Breast epithelium (tissue), 4 donors: ENCODE measurements around the gene AKAP8L. TPM values are rescaled to one million over a fixed set of nuclear protein-coding genes. Genes with fewer than 3 reads are reported as not detected.

Experiments
- DNase-seq, 2 donors: peaks; one replicate each; pipeline ENCODE4 v3.0.0-alpha.2; 2019; ENCODE audit warnings: low spot score in 2 of 2
- H3K27ac ChIP-seq, 2 donors: fragments of 200-600 bp; sonication (generic) in 1 of 2; one replicate each; pipeline ENCODE4 v1.5.1; 2016 to 2019; ENCODE audit warnings: mild to moderate bottlenecking in 1 of 2
- H3K27me3 ChIP-seq, 2 donors: fragments of 200-600 bp; sonication (generic) in 1 of 2; one replicate each; pipeline versions ENCODE4 v1.5.1 to v1.6.0; 2017 to 2019; ENCODE audit warnings: control low read depth in 1 of 2, mild to moderate bottlenecking in 1 of 2
- H3K36me3 ChIP-seq: fragments of 200-600 bp; one replicate; pipeline ENCODE4 v1.5.1; 2019
- H3K4me1 ChIP-seq, 2 donors: fragments of 200-600 bp; sonication (generic); one replicate each; pipeline ENCODE4 v1.5.1; 2016 to 2019; ENCODE audit warnings: control low read depth in 1 of 2
- H3K4me3 ChIP-seq, 3 donors: fragments of 200-600 bp; sonication (generic); 1 replicate in 2 of 3; 2 replicates in 1 of 3; pipeline ENCODE4 v1.5.1; 2016 to 2019; ENCODE audit warnings: mild to moderate bottlenecking in 3 of 3, moderate library complexity in 2 of 3
- H3K9me3 ChIP-seq, 2 donors: fragments of 200-600 bp; sonication (generic) in 1 of 2; one replicate each; pipeline ENCODE4 v1.5.1; 2016 to 2019; ENCODE audit warnings: control low read depth in 1 of 2
- CTCF ChIP-seq, 3 donors: fragments of 450-650 bp; IDR thresholded peaks; one replicate each; pipeline ENCODE4 v1.5.1; 2016 to 2017; ENCODE audit warnings: antibody characterized with exemption in 3 of 3, mild to moderate bottlenecking in 3 of 3, moderate library complexity in 3 of 3
- POLR2A ChIP-seq: fragments of 450-650 bp; IDR thresholded peaks from one replicate; pipeline ENCODE4 v1.6.1; 2016; ENCODE audit warnings: antibody characterized with exemption, mild to moderate bottlenecking, moderate library complexity
- POLR2AphosphoS5 ChIP-seq, 3 donors: sonication (generic); formaldehyde crosslinking; IDR thresholded peaks; one replicate each; pipeline ENCODE4 v1.6.1; 2017; ENCODE audit warnings: antibody characterized with exemption in 3 of 3
- intact Hi-C: fragments of 100-400 bp; cut with DNase I; formaldehyde crosslinking; loops from one replicate; pipeline ENCODE4 v1.15.1; 2023; ENCODE audit warnings: low total_unique reads
- total RNA-seq, 3 donors: library from RNA; depleted of rRNA; stranded (reverse); fragments of >200 nt; gene quantifications; one replicate each; pipeline ENCODE4 v1.1.0, GENCODE V29; 2016

Gene AKAP8L
- total RNA-seq, 3 donors from 2014 or later = 77.6 to 141 (median 122) TPM

DNA sequence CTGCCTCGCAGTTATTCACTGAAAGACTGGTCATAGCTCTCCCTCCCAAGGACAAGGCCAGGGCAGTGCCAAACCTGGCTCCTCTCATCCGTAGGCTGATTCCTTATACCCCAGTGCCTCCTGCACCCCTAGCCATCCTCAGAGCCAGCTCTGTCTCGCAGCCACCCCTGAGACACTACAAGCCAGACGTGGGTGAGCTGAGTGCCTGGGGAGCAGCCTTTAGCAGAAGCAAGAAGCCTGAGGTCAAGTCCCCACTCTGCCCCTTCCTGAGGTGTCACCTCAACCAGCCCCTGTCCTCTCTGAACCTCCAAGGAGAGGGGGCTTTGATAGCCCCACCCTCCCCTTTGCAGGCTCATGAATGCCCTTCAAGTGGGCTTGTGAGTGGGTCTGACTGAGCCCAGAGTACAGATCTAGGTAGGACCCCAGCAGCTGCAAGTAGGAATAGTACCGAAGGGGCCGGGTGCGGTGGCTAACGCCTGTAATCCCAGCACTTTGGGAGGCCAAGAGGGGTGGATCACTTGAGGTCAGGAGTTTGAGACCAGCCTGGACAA, 14.8 kb upstream of the AKAP8L start:
- H3K27ac ChIP-seq = peak overlapping the region; percentile 54 to 62
- H3K4me1 ChIP-seq = peaks cover 9 to 15% of the 10 kb centered on the region in 2 donors
- H3K4me3 ChIP-seq = peak overlapping the region; percentile 87 to 98 (median 96)
- TF ChIP-seq CTCF (IDR thresholded peaks at IDR 0.05) (no peak), POLR2A (no peak), POLR2AphosphoS5 (IDR thresholded peaks at IDR 0.05) (no peak)
- no peak for DNase-seq
- no peaks in the 10 kb centered on the region for H3K27me3 ChIP-seq
- peaks cover 2% of the 10 kb centered on the region for H3K36me3 ChIP-seq
- intact Hi-C loops = loop anchor here (5.0 kb wide), 1 partner anchor 861 kb away; the partner anchor contains the start of gene NDUFB7
- H3K9me3 ChIP-seq = no peaks in the 10 kb centered on the region

- H3K27ac ChIP-seq = peak overlapping the region; percentile 54 to 62
- intact Hi-C loops = loop anchor here (5.0 kb wide), 1 partner anchor 861 kb away; the partner anchor contains the start of gene NDUFB7
Measured at GRCh38 chr19:15432629-15433518, 14.1 kb upstream of the AKAP8L start.

GRCh38 chr19:15432018-15432494, 13.3 kb upstream of the AKAP8L start:
- TF ChIP-seq CTCF (IDR thresholded peaks at IDR 0.05) (no peak), POLR2A (no peak), POLR2AphosphoS5 (IDR thresholded peaks at IDR 0.05) (no peak)
- no peak for DNase-seq
- Histone ChIP-seq H3K36me3 (peaks cover 3% of the 10 kb centered on the region), H3K4me3 (peak overlapping the region; percentile 87 to 98 (median 96)), H3K4me1 (peaks cover 9 to 15% of the 10 kb centered on the region in 2 donors), H3K9me3 (no peaks in the 10 kb centered on the region), H3K27me3 (no peaks in the 10 kb centered on the region), H3K27ac (peak overlapping the region; percentile 57 to 69)
- intact Hi-C loops = loop anchor here (5.0 kb wide), 1 partner anchor 860 kb away; the partner anchor contains the start of gene NDUFB7

More at GRCh38 chr19:15432629-15433518, 14.1 kb upstream of the AKAP8L start:
- no peaks in the 10 kb centered on the region for H3K9me3 ChIP-seq
- H3K36me3 ChIP-seq = peaks cover 3% of the 10 kb centered on the region
- H3K27me3 ChIP-seq = no peaks in the 10 kb centered on the region
- TF ChIP-seq POLR2AphosphoS5 (IDR thresholded peaks at IDR 0.05) (peak in 2 of 3 donors; percentile 37 to 40), CTCF (IDR thresholded peaks at IDR 0.05) (no peak), POLR2A (no peak)
- H3K4me1 ChIP-seq = peaks cover 9 to 15% of the 10 kb centered on the region in 2 donors
- peak overlapping the region; percentile 87 to 98 (median 96) for H3K4me3 ChIP-seq
- DNase-seq = peak; percentile 78 to 92

GRCh38 chr19:15431396-15432017, 12.7 kb upstream of the AKAP8L start:
- Histone ChIP-seq H3K4me3 (peak overlapping the region; percentile 87 to 98 (median 96)), H3K27me3 (no peaks in the 10 kb centered on the region), H3K9me3 (no peaks in the 10 kb centered on the region), H3K27ac (no peak overlapping the region), H3K36me3 (peaks cover 3% of the 10 kb centered on the region), H3K4me1 (peaks cover 9 to 15% of the 10 kb centered on the region in 2 donors)
- intact Hi-C loops = loop anchor here (5.0 kb wide), 1 partner anchor 859 kb away; the partner anchor contains the start of gene NDUFB7
- TF ChIP-seq POLR2A = no peak
- TF ChIP-seq CTCF (IDR thresholded peaks at IDR 0.05) = no peak
- no peak for TF ChIP-seq POLR2AphosphoS5 (IDR thresholded peaks at IDR 0.05)
- no peak for DNase-seq
